Glutamatergic neuron (in vitro differentiated cells): ENCODE data around the gene NAT14. TPM values are rescaled to one million over a fixed set of nuclear protein-coding genes. Genes with fewer than 3 reads are reported as not detected.
A peak's percentile ranks its signal among the peaks of the same experiment; 100 is the strongest.

Experiments used
- DNase-seq: peaks from one replicate; pipeline ENCODE4 v3.0.0; 2022
- H3K27ac Mint-ChIP-seq: one replicate; pipeline ENCODE4 v1.8.0; 2020; ENCODE audit warnings: mild to moderate bottlenecking, mixed read lengths, inconsistent platforms; ENCODE audit not compliant: unreplicated experiment
- H3K27me3 Mint-ChIP-seq: one replicate; pipeline ENCODE4 v1.8.0; 2020; ENCODE audit warnings: mild to moderate bottlenecking, moderate library complexity, mixed read lengths, inconsistent platforms; ENCODE audit not compliant: unreplicated experiment
- H3K36me3 Mint-ChIP-seq: one replicate; pipeline ENCODE4 v1.8.0; 2020; ENCODE audit warnings: mild to moderate bottlenecking, mixed read lengths, inconsistent platforms; ENCODE audit not compliant: unreplicated experiment
- H3K4me1 Mint-ChIP-seq: one replicate; pipeline ENCODE4 v1.8.0; 2020; ENCODE audit warnings: mild to moderate bottlenecking, low read depth, mixed read lengths, inconsistent platforms; ENCODE audit not compliant: unreplicated experiment
- H3K4me3 Mint-ChIP-seq: one replicate; pipeline ENCODE4 v1.8.0; 2020; ENCODE audit warnings: mild to moderate bottlenecking, mixed read lengths, inconsistent platforms; ENCODE audit not compliant: unreplicated experiment
- H3K9me3 Mint-ChIP-seq: one replicate; pipeline ENCODE4 v1.8.0; 2020; ENCODE audit warnings: mild to moderate bottlenecking, moderate library complexity, mixed read lengths, inconsistent platforms; ENCODE audit not compliant: unreplicated experiment
- total RNA-seq: library from RNA; stranded (reverse); fragmentation: NEBNext Ultra II Directional; extraction: Animal tissue kit (Norgen Biotek cat#: 25700); gene quantifications from one replicate; pipeline ENCODE4 v1.2.1, GENCODE V29; 2021; ENCODE audit not compliant: unreplicated experiment
- TF ChIP-seq, protein P1 (sequence below): fragments of 200-600 bp; sonication (generic); IDR thresholded peaks from one replicate; pipeline ENCODE4 v1.5.0; 2021; ENCODE audit not compliant: partially characterized antibody, unreplicated experiment

NAT14 gene
- total RNA-seq, 1 donor from 2014 or later: 125 TPM

DNA sequence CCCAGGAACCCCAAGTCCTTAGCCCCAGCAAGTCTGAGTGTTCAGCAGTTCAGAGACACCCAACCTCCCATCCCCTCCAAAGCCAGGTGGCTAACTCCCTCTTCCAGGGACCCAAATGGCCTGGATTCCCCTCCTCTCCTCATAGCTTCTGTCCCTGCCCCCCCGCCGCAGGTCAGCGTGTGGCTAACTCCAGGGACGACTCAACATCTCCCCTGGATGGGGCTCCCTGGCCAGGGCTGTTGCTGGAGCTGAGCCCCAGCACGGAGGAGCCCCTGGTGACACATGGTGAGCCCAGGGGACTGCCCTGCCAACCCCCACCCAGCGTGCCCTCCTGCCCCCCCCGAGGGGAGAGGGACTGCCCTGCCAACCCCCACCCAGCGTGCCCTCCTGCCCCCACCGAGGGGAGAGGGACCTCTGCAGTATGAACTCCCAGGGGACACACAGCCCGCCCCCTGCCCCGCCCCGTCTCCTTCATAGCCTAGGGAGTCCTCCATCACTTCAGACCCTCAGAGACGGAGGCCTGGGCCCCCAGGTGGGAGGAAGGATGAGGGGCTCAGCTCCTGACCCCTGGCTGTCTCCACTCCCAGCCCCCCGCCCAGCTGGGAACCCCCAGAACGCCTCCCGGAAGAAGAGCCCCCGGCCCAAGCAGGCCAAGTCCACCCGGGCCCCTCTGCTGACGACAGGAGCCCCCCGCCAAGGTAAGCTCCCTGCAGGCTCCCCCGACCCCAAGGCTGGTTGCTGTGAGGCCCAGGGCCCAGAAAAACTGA lies 4.9 kb downstream of the NAT14 start:
- DNase-seq: no peak
- Mint-ChIP-seq H3K9me3 (peaks cover 8% of the 10 kb centered on the region), H3K36me3 (no peaks in the 10 kb centered on the region), H3K4me1 (peaks cover 10% of the 10 kb centered on the region), H3K27ac (no peak overlapping the region), H3K27me3 (peaks cover 16% of the 10 kb centered on the region), H3K4me3 (no peak overlapping the region)
- TF ChIP-seq, protein P1, sequence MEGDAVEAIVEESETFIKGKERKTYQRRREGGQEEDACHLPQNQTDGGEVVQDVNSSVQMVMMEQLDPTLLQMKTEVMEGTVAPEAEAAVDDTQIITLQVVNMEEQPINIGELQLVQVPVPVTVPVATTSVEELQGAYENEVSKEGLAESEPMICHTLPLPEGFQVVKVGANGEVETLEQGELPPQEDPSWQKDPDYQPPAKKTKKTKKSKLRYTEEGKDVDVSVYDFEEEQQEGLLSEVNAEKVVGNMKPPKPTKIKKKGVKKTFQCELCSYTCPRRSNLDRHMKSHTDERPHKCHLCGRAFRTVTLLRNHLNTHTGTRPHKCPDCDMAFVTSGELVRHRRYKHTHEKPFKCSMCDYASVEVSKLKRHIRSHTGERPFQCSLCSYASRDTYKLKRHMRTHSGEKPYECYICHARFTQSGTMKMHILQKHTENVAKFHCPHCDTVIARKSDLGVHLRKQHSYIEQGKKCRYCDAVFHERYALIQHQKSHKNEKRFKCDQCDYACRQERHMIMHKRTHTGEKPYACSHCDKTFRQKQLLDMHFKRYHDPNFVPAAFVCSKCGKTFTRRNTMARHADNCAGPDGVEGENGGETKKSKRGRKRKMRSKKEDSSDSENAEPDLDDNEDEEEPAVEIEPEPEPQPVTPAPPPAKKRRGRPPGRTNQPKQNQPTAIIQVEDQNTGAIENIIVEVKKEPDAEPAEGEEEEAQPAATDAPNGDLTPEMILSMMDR: no peak

DNA sequence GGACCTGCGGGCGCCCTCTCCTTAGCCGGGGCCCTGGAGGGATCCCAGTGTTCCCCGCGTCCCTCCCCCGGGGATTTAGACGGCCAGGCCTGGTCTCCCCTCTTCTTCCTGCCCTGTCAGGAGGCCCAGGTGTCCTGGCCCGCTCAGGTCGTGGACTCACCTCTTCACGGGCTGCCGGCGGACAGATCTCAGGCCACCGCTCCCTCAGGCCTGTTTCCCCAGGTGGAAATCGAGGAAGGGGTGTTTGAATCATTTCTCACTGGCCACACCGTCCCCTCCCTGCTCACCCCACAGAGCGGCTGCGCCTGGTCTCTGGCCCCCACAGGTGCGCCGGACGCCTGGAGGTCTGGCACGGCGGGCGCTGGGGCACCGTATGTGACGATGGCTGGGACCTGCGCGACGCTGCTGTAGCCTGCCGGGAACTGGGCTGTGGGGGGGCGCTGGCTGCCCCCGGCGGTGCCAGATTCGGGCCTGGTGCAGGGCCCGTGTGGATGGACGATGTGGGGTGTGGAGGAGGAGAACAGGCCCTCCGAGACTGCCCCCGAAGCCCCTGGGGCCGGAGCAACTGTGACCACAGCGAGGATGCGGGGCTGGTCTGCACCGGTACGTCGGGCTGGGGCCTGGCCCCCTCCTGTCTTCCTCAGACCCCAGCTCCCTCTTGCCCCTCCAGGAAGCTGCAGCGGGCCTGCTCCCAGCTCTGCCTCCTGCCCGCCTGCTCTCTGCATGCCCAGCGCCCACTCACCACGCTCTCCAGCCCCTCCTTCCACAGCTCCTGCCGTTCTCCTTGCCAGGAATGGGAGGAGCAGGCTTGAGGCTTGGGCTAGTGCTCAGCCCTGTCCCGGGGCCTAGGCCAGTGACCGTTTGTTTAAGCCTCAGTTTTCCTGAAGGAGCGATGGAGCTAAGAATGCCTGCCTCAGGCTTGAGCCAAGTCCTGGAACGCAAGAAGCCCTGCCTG lies 5.8 kb downstream of the NAT14 start:
- TF ChIP-seq, protein P1: no peak
- DNase-seq: no peak
- no peak overlapping the region for H3K27ac Mint-ChIP-seq
- H3K4me3 Mint-ChIP-seq: no peak overlapping the region
- peaks cover 9% of the 10 kb centered on the region for H3K9me3 Mint-ChIP-seq
- H3K27me3 Mint-ChIP-seq: peaks cover 13% of the 10 kb centered on the region
- H3K4me1 Mint-ChIP-seq: peaks cover 12% of the 10 kb centered on the region
- H3K36me3 Mint-ChIP-seq: no peaks in the 10 kb centered on the region

DNA sequence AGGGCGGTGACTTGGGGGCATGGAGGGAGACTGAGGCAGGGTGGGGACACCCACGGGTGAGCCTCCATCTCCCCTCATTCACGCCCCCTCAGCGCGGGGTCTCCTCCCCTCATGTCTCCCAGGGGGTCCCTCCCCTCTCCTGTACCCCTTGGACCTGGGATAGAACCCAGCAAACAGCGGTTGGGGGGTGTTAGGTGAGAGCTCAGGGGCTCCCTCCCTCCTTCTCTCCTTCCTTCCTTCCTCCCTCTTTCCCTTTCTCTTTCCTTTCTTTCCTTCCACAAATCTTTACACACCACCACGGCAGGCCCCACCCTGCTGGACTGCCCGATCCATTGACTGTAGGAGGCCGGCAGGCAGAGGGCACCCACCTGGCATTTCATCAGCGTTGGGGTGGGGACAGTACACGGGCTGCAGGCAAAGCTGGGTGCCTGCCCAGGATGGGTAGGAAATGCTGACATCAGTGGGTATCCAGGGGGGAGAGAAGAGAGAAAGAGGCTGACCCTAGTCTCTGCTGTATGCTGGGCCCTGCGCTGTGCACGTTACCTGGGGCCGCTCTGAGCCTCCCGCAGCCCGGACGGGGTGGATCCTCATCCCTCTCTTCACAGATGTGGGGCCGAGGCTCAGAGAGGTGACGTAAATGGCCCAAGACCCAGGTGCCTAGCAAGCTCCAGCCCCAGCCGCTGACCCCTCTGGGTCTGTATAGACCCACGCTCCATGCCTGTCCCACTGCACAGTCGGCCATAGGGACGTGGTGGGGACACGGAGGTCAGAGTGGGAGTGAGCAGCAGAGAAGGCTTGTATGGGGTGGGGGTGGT lies 6.8 kb downstream of the NAT14 start:
- Mint-ChIP-seq H3K9me3 (peaks cover 5% of the 10 kb centered on the region), H3K4me3 (peak overlapping the region; percentile 3), H3K36me3 (no peaks in the 10 kb centered on the region), H3K4me1 (peaks cover 15% of the 10 kb centered on the region), H3K27ac (no peak overlapping the region), H3K27me3 (peaks cover 15% of the 10 kb centered on the region)
- TF ChIP-seq, protein P1: no peak
- no peak for DNase-seq

DNA sequence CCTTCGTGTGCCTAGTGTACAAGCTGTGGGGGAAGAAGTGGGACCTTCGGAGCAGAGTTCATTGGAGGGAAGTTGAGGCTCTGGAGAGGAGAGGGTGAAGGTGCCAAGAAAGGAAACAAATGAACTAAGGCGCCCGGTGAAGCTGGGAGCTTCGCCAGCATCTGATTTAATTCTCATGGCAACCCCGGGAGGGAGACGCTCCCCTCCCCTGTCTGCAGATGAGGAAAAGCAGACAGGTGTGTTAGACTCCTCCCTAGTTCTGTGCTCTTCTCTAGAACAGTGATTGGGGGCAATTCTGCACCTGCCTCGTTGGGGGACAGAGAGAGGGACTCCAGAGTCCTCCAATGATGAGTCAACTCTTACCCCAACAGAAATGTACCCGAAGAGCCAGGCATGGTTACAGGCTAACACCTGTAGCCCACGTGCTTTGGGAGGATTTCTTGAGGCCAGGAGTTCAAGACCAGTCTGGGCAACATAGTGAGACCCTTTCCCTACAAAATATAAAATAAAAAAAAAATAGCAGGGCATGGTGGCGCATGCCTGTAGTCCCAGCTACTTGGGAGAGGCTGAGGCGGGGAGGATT lies 7.5 kb downstream of the NAT14 start:
- no peak for DNase-seq
- Mint-ChIP-seq H3K4me3 (peak overlapping the region; percentile 3), H3K27me3 (peaks cover 12% of the 10 kb centered on the region), H3K4me1 (peaks cover 12% of the 10 kb centered on the region), H3K9me3 (peaks cover 6% of the 10 kb centered on the region), H3K27ac (no peak overlapping the region), H3K36me3 (no peaks in the 10 kb centered on the region)
- TF ChIP-seq, protein P1: no peak
